NCI-H526 treated with DMSO at 0.1 percent for 48 hours (cell line): ENCODE results near the gene LRCH4.
A peak's percentile ranks its signal among the peaks of the same experiment; 100 is the strongest.
"Not testable (repeated sequence)": the region's sequence is repeated elsewhere in the genome, so short reads cannot be mapped to it uniquely, and the experiment has no call there.

Experiments used
- DNase-seq: peaks from one replicate; lab custom pipeline; 2025; lab: John Stamatoyannopoulos, UW

Gene LRCH4

DNA sequence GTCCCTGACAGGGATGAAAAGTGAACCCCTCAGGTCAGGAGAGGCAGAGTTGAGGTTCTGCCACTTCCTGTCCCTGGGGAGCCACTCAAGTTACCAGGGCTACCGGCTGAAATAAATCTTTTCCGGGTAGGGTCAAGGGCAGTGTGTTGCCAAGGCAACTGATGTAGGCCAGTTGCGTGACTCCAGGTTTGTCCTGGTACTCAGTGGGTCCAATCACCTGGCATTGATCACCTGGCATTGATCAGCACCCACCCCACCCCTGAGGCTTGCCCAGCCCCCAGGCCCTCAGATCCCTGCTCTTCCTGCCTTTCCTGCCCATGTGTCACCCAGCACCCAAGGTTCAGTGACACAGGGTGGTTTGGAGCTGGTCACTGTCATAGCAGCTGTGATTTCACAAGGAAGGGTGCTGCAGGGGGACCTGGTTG lies 18.2 kb downstream of the LRCH4 start:
- DNase-seq, result no peak

DNA sequence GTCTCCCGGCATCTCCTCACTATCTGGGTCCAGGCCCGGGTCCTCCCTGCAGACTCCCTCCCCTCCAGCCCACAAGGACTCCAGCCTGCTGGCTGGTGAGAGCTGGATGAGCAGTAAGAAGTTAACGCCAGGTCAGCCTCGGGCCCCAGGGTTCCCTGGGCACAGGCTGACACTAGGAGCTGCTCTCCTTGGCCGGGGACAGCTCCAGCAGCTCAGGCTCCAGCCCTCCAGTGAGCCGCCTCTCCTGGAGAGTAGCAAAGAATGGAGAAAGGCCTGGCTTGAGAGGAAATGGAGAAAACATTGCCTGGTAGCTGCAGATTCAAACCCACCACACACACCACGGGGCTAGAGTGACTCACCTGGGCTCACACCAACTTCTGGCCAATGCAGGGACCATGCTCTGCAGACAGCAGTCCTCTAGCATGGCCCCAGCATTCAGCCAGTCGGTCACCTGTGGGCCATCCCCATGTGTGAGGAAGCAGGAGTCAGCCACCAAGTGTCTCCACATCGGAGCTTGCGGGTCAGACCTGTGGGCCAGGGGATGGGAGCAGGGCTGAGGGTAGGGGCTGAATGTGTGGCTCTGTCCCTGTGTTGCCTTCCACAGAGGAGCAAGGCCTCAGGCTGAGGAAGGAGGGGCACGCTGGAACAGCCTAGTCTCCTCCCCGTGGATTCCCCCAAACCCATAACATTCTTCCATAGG lies 18.7 kb downstream of the LRCH4 start:
- DNase-seq, result no peak

DNA sequence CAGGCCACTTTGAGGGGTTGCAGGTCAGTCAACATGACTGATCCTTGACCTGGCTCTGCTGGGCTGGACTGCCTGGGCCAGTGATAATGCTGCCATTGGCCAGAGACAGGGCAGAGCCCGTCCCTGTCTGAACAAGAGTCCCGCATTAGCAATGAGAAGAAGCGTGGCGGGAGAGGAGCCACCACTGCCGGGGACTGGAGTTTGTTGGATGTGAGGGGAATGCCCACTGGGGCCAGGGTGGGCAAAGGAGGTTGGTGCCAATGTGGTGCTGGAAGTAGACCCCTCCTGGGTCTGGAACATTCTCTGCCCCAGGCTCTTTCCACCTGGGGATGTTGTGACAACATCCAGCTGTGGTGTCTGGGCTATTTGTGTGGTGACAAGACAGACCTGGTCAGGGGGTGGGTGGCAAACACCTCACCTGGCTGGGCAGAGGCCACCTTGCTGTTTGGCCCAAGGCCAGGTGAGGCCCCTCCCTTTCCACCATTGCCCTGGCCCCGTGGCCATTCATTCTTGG lies 19.9 kb downstream of the LRCH4 start:
- no peak for DNase-seq

DNA sequence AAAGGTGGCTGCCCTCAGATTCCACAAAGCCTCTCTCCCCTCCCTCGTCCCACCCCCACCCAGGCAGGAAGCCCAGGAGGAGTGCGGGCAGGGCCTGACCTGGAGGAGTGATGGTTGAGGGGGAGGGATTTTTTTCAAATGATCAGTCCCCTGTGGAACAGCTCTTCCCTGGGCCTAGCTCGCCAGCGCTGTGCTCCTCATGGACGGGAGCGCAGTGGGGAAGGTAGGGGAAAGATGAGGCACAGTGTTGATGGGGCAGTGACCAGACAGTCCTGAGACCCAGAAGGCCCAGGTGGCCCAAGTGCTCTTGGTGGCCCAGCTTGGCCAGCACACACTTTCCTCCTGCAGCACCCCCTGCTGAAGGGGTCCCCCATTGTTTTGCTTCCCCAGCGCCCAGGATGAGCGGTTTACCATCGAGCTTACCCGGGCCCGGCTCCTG lies 20.8 kb downstream of the LRCH4 start:
- no peak for DNase-seq

DNA sequence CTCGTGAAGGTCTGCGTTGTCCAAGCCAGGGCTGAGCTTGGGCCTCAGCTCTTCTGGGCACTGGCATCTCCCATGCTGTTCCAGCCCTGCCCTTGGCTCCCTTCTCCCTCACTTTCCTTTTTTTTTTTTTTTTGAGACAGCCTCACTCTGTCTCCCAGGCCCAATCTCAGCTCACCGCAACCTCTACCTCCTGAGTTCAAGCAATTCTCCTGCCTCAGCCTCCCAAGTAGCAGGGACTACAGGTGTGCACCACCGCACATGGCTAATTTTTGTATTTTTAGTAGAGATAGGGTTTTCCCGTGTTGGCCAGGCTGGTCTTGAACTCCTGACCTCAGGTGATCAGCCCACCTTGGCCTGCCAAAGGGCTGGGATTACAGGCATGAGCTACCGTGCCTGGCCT lies 21.5 kb downstream of the LRCH4 start:
- DNase-seq, result not testable (repeated sequence)

DNA sequence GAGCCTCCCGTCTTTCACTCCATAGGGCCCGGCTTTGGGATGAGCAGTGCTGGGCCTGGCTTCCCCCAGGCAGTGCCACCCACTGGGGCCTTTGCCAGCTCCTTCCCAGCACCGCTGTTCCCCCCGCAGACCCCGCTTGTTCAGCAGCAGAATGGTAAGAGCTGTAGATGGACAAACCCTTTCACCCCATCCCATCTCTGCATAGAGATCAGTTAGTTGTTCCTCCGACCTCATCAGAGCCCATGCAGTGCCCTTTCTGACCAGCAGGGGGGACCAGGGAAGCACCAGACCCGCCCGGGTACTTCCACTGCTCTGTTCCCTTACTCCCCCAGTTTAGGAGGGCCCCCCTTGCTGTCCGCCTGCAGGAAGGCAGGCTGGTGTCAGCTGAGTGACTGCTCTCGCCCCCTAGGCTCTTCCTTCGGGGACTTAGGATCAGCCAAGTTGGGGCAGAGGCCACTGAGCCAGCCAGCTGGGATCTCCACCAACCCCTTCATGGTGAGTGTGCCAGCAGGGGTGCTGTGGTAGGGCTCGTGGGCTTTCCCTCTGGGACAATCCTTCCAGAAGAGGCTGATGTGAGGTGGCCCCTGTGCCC lies 22.0 kb downstream of the LRCH4 start:
- DNase-seq, result peak; percentile 32

DNA sequence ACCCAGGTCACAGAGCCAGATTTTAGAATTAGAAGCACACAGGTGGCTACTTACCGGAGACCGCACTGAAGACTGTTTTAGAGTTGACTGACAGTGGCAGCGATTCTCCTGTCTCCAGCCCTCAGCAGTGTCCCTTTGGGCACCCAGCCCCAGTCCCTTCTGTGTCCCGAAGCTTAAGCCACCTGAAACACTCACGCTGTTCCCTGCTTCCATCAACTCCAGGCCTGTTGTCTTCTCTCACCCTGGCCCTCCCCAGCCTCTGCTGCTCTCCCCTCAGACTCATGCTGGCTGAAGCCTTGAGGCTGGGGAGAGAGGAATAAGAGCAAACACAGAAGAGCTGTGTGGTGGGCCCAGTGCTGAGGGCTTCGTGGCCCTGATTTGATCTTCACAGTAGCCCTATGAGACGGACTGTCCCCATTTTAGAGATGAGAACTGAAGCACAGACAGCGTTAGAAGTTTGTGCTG lies 22.8 kb downstream of the LRCH4 start:
- DNase-seq, result no peak

DNA sequence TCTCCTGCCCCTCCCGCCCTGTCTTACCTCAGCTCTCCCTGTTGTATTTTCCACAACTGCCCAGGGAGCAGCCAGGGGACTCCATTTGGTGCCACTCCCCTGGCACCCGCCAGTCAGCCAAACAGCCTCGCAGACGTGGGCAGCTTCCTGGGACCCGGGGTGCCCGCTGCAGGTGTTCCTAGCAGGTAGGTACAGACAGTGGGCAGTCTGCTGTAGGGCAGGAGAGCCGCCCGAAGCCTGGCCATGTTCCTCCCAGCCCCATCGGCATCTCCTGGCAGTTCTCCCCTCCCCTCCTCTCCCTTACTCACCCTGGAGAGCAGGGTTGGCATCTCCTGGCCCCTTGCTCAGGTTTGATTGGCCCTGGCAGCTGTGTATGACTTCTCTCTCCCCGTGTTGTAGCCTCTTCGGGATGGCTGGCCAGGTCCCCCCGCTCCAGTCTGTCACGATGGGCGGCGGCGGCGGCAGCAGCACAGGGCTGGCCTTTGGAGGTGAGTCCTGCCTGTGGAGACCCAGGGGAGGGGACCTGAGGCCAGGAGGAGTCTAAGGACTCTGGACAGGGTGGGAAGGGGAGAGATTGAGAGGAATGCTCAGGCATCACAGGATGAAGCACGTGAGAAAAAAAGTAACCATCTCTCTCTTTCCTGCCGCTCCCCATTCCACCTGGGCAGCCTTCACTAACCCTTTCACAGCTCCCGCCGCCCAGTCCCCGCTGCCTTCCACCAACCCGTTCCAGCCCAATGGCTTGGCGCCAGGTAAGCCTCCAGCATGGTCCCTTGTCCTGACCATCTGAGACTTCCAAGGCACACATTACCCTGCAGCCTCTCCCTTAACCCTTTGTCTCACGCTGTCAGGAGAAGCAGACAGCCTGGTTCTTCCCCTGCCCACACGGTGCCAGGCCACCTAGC lies 23.5 kb downstream of the LRCH4 start:
- DNase-seq, result no peak

DNA sequence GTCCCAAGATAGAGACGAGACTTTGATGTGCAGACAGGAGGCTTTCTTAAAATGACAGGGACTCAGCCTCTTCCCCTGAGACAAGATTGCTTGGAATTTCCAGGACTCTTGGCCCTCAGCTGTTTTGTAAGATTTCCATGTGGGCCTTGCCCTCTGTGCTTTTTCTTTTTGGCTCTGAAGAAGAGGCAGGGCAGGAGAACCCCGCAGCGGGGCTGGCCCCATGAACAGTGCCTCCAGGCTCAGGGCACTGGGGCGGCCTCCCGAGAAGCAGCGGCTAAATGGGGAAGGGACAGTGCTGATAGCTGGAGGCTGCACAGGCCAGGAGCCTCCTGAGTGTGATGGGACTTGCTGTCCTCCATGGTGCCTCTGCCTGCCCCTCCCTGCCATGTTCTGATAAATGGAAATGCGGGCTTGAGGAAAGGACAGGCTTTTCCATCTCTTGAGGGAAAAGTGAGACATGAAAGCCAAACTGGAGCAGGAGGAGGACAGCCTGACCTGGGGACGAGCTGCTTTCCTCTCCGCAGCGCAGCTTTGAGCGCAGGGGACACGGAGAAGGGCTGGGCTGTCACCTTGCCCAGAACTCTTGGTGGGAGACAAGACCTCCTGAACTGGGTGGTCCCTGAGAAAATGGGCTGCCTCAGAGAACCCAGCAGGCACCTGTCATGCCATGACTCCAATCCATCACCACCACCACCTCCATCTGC lies 24.3 kb downstream of the LRCH4 start:
- no peak for DNase-seq

DNA sequence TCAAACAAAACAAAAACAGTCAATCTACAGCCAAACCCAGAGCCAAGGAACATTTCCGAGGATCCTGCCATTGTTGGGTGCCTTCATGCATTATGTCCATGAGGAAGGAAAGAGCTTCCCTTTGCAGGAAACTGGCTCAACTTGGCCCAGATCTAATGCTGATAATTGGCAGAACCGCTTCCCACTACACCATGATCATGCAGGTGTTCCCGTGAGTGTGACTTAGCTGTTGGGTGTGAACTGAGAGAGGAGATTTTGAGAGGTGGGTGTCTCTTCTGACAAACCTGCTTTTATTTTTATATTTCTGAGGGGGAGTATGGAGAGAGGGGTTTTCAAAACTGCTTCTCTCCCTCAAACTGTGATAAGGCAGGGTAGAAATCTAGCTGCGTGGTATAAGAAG lies 26.8 kb downstream of the LRCH4 start:
- DNase-seq, result no peak

DNA sequence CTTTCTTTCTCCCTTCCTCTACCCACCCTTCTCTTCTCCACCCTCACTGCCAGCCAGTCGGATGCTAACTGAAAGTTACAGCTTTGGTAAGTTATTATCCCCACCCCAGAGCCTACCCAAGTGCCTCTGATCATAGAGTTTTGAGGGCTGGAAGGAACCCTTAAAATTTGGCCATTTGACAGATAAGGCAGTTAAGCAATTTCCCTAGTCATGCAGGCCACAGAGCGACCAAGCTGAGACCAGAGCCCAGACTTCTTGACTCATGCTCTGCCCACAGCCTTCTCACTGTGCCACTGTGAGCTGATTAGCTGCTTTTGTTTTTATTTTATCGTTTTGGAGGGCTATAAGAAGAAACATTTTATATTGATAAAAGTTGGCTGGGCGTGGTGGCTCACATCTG lies 29.4 kb downstream of the LRCH4 start:
- DNase-seq, result no peak

DNA sequence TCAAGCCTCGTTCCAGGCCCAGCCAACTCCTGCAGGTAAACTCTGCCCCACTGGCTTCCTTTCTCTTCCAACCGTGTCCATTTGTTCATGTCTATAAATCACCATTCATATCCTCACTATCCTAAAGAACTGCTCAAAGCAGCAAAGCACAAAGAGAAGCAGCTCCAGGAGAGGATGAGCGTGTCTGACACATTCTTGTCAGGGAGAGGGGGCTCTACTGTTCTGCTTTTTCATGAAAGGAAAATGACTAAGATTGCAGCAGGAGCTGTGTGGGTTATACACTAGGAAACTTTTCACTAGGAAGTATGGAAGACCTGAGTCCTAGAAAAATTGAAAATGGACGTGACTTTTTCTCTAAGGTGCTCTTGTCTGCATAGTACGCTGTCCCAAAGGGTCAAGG lies 30.2 kb downstream of the LRCH4 start:
- DNase-seq, result no peak

DNA sequence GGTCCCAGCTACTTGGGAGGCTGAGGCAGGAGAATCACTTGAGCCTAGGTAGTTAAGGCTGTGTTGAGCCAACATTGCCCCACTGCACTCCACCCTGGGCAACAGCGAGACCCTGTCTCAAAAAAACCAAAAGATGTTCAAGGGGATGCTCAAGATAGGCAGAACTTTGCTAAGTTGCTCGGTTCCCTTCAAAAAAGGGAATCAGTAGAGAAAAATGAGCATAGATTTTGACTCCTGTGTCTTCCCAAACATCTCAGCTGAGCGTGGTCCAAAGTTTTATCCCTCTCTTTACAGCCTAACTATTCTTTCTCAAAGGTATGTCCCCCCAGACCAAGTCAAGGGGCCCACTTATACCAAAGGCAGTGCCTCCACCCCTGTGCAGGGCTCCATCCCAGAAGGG lies 32.9 kb downstream of the LRCH4 start:
- DNase-seq, result no peak

DNA sequence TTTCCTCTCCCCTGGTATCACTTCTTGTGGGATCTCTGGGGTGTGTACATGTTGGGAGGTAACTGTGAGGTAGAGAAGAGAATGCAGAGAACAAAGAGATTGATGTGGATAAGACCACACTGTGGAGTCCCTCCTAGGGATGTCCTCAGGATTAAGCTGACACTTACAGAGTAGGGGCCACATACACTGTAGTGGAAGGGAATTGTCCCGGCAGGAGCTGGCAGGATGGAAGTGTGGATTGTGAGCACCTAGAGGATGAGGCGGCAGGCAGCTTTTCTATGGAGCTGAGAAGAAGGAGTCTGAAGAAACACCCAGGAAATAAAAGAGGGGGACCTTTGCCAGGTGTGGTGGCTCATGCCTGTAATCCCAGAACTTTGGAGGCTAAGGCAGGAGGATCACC lies 33.4 kb downstream of the LRCH4 start:
- no peak for DNase-seq

DNA sequence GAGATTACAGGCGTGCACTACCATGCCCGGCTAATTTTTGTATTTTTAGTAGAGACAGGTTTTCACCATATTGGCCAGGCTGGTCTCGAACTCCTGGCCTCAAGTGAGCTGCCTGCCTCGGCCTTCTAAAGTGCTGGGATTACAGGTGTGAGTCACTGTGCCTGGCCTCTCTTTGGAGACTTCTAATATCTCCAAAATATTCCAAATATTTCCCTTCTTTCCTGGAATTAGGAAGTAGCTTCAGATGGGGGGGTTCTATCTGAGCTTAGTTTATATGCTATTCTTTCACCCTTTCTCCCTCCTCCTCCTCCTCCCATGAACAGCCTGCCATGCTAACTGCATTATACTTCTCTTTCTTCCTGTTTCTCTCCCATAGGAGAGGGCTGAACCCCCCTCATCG lies 37.5 kb downstream of the LRCH4 start:
- DNase-seq, result not testable (repeated sequence)

DNA sequence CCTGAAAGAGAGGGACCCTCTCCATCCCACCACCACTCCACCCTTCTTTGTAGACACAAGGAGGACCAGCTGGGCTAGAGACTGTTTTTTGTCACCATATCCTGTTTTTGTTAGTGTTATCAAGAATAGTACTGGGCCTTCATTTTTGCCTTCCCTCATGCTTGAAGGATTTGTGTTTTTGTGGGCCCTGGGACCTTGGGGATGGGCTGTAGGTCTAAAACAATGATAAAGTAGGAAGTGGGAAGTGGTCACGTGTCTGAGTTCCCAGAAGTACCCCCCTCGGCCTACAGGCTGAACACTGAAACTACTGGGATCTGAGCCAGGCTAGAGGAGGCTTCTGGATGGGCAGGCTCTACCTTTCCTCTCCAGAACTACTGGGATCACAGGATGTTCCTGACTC lies 38.1 kb downstream of the LRCH4 start:
- DNase-seq, result no peak

DNA sequence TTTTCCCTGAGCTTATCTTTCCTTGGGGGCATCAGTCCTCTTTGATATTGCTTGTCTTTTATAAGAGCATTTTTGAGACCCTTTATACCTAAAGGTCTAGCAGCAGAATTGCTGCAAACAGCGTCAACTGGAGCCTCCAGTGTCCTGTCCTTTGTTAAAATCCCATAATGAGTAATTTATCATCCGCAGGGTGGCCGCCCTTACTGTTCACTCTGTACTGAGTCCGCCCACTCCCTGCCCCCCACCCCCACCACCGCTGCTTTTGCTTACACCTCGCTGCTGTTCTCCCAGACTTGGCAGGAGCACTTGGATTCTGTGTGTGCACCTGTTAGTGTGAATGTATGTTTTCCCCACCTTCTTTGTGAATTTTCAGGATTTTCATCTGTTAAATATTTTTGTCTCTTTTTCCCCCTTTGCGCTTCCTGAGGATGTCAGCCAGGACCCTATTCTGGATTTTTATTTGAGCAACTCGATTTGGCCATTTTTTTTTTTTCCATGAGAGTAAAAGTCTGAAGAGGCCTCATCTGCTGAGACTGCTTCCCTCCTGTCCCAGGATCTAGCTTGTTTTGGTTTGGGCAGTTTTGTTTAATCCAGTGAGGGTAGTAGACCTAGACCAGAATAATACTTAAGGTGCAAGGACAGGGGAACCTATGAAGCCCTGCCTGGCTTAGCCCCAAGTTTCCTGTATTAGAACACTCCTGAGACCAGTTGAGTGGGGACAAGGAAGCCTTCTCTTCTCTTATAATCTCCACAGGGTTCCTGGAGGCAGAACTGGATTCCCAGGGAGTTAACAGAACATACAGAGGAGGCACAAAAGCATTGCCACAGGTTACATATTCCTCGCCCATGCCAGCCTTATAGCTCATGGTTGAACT lies 38.8 kb downstream of the LRCH4 start:
- DNase-seq, result no peak

DNA sequence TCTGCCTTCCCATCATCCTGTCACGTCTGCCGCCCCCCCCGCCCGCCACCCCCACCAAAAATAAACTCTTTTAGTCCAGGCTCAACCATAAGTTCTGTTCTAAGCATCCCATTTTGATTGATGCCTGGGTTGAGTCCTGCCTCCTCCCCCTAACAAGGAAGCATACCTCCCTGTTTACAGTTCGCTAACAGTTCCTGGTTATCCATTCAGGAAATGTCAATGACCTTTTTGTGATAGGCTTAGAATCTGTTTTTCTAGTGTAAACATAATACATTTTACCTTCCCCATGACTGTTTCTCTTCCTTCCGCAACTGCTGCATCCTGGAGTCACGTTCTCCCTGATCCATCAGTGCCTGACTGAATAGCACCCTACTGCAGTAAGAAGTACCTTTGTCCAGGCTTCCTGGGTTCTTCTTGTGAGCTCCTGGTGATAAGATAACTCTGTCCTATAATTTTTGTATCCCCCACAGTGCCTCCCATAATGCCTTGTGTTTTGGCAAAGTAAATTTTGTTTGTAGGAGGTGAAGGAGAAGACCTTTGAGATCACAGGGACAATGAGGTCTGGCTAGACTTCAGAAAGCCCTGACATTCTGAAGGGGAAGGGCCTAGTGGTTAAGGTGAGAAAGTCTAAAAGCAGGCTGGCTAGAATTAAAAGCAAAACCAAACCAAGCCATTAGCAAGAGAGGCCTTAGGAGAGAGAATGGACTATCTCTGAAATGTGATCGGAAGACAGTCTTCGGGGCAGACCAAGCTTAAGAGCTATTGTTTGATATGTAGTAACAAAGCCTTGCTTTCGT lies 39.6 kb downstream of the LRCH4 start:
- no peak for DNase-seq

DNA sequence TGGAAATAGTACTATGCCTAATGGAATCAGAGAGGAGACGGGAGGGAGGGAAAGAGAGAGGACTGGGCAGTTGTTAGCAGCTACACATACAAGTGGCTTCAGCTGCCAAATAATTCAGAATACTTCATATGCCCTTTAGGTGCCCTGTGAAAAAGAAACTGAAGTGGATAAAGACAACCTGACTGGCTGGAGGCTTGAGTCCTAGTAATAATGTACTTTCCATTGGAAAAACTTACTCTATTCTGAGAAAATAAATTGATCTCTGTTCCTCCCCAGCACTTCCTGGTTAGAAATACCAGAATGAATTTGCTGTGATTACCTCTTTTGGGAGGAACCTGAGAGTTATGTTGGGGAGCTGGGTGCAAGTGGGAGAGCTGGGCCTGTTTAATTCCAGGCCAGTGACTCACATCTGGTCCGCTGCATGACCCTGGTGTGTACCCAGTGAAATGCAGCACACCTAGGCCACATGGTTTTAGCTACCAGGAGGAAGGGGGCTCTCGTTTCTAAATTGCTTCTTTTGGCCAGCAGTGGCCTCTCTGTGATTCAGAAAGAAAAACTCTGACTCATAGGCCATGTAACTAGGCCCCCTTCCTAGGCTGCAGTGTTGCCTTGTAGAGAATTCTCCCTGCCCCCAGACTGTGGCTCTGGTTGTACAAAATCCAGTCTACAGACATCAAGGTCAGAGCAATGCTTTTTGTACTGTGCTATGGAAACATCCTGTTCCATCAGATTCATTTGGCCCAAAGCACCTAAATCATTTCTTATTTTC lies 40.4 kb downstream of the LRCH4 start:
- no peak for DNase-seq
